ENCODE data around the gene DSE.

DNA sequence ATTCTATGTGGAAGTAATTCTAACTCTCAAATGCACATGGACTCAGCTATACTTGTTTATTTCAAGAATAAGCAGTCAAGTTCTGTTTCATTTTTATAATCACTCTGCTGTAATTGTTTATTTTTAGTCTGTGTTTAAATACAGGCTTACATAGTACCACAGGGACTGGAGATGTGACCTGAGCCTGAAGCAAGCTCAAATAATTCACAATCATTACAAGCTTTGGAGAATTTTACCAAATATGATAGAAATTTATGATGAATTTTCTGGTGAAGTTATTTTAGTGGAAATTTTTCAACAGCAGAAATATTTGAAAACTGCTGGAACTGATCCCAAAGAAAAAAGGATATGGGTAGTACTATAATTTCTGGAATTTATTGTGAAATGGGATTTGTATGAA, 41.6 kb upstream of the DSE start:
- TF ChIP-seq, protein P1, sequence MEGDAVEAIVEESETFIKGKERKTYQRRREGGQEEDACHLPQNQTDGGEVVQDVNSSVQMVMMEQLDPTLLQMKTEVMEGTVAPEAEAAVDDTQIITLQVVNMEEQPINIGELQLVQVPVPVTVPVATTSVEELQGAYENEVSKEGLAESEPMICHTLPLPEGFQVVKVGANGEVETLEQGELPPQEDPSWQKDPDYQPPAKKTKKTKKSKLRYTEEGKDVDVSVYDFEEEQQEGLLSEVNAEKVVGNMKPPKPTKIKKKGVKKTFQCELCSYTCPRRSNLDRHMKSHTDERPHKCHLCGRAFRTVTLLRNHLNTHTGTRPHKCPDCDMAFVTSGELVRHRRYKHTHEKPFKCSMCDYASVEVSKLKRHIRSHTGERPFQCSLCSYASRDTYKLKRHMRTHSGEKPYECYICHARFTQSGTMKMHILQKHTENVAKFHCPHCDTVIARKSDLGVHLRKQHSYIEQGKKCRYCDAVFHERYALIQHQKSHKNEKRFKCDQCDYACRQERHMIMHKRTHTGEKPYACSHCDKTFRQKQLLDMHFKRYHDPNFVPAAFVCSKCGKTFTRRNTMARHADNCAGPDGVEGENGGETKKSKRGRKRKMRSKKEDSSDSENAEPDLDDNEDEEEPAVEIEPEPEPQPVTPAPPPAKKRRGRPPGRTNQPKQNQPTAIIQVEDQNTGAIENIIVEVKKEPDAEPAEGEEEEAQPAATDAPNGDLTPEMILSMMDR (conservative IDR thresholded peaks at IDR 0.05; ENCODE audit: low read depth, low read length) = no peak
- TF ChIP-seq EZH2 (IDR thresholded peaks at IDR 0.05; ENCODE audit: low read length, unreplicated experiment) = no peak
- no peak for TF ChIP-seq EZH2phosphoT487 (IDR thresholded peaks at IDR 0.05; ENCODE audit: borderline replicate concordance, low read length)

Data from PC-3 (cell line).